Prostate gland (tissue), 2 donors: ENCODE measurements around the gene SEMA5A.

Source experiments
- CTCF ChIP-seq, 4 experiments: fragments of 200-600 bp in 2 of 4; fragments of 450-650 bp in 2 of 4; sonication (generic) in 2 of 4; IDR thresholded peaks; 1 replicate in 3 of 4; 2 replicates in 1 of 4; pipeline ENCODE4 v1.5.1; 2016 to 2019; ENCODE audit warnings: antibody characterized with exemption in 4 of 4, mild to moderate bottlenecking in 2 of 4, moderate library complexity in 2 of 4
- POLR2A ChIP-seq: fragments of 450-650 bp; IDR thresholded peaks from one replicate; pipeline ENCODE4 v1.6.1; 2016; ENCODE audit warnings: antibody characterized with exemption, mild to moderate bottlenecking

GRCh38 chr5:9033524-9033923, 512.4 kb downstream of the SEMA5A start:
- TF ChIP-seq POLR2A (no peak), CTCF (IDR thresholded peaks at IDR 0.05) (no peak)
